DOHH2 (cell line): Measurements from ENCODE around the gene WNK1.

Experiments used
- CTCF ChIP-seq: fragments of 200-600 bp; sonication (generic); IDR thresholded peaks from one replicate; pipeline ENCODE4 v1.5.1; 2014; ENCODE audit warnings: antibody characterized with exemption, mild to moderate bottlenecking, low read depth, low read length; ENCODE audit not compliant: poor library complexity, severe bottlenecking
- EZH2phosphoT487 ChIP-seq: fragments of 200-600 bp; sonication (generic); IDR thresholded peaks from 2 replicates; pipeline ENCODE4 v1.6.1; 2017; ENCODE audit warnings: borderline replicate concordance, mild to moderate bottlenecking, antibody characterized with exemption, low read length, moderate library complexity, mixed read lengths

DNA sequence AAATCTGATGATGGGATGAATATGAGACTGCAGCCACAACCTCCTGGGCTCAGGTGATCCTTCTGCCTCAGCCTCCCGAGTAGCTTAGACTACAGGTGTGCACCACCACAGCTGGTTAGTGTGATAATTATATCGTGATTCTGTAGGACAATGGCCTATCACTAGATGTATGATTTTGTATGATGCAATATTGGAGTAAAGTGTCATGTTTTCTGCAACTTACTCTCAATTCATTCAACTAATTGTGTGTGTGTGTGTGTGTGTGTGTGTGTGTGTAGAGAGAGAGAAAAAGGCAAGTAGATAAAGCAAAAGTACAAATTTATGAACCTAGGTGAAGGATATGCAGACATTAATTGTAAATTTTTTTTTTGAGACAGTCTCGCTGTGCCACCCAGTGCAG is 186.4 kb downstream of the WNK1 start:
- TF ChIP-seq CTCF (no peak), EZH2phosphoT487 (no peak)
